HG03045 (cell line): ENCODE data around the gene THRB.

ENCODE experiments used
- ATAC-seq: cut with Tn5 transposase; IDR thresholded peaks from one replicate; pipeline ENCODE4 v1.9.1; 2021; ENCODE audit warnings: mild to moderate bottlenecking, moderate library complexity; ENCODE audit not compliant: unreplicated experiment

The THRB gene

GRCh38 chr3:24318677-24319287, 175.9 kb downstream of the THRB start:
- no peak for ATAC-seq

DNA sequence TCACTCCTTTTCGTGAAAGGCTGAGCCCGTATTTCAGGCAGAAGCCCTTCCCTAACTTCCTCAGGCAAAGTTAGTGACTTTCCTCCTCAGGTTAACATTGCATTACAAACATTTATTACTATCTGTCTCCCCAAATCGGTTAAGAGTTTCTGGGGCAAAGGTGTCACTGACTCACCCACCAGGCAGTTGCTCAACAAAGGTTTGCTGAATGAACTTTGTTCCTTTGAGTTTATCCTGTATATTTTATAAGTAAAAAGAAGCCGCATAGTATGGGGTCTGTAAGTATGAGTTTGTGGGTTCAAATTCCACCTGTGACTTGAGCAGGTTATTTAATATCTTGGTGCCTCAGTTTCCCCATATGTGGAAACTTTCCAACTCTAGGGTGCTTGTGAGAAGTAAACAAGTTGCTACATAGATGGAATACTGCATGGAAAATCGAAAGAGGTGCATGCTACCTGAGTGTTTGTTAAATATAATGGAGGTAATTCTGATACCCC, 177.7 kb downstream of the THRB start:
- no peak for ATAC-seq

GRCh38 chr3:24315971-24316370, 178.7 kb downstream of the THRB start:
- no peak for ATAC-seq

GRCh38 chr3:24315356-24315755, 179.3 kb downstream of the THRB start:
- ATAC-seq = no peak

- ATAC-seq = no peak
Observed at GRCh38 chr3:24311881-24312280, 182.8 kb downstream of the THRB start.

DNA sequence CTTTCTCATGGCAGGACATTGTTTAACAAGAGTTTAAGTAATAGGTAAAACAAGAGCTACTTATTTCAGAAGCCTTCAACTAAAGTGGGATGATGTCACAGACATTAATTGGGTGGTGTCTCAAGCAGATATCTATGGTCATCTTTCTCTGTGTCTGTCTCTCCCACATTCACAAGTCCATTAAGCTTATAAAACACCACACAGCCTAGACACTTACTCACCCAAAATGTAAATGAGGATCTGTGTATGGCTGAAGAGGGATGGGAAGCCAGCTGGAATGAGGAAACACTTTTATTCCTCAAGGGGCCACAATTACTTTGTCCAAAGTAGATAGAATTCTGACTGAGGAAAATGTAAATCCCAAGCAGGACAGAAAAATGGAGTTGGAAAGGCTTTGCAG, 183.8 kb downstream of the THRB start:
- no peak for ATAC-seq

DNA sequence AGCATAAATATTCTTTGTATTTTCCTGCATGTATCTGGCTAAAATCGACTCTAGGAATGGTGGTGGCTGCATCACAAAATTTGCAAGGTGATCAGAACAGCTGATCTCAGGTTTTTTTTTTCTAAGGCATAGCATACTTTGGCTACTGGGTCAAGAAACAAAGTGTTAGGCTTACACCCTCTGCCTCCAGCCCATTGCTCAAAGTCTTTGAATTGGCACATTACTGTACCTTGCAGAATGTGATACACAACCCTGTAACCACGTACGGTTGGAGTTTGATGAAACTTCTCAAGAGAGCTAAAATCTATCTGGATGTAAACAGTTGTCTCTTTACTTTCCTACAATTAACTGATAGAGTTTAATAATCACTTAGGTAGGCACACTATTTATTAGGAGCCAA, 188.1 kb downstream of the THRB start:
- ATAC-seq = no peak

DNA sequence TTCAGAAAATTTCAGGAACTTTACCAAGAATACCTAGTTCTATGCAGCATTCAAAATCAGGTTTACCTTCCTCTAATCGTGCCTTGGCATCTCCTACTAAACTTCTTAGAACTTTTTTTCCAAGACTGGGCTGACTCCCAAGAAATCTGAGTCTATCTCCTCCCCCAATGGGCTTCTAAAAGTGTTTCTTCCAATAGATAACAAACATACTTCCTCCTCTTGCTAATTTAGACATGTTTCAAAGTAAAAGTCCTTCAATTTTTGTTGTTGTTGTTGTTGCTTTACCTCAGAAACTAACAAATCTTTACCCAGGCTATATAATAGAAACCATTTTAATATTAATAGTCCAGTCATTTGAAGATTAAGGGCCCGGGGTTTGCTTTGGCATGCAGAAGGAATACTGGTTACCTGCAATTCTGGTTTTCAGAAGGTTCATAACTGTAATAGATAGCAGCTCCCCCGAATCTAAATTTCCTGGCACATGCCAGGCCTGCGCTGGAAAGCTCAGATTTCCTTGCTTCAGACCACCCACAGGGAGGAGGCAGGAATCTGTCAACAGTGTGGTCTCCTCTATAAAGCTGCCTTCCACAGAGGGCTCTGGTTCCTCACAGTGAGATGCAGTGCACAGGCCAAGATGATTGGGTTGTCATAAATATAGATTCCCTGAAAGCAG, 188.7 kb downstream of the THRB start:
- no peak for ATAC-seq

- no peak for ATAC-seq
Observed at GRCh38 chr3:24303057-24303754, 191.4 kb downstream of the THRB start.

GRCh38 chr3:24302396-24302795, 192.3 kb downstream of the THRB start:
- ATAC-seq = no peak

DNA sequence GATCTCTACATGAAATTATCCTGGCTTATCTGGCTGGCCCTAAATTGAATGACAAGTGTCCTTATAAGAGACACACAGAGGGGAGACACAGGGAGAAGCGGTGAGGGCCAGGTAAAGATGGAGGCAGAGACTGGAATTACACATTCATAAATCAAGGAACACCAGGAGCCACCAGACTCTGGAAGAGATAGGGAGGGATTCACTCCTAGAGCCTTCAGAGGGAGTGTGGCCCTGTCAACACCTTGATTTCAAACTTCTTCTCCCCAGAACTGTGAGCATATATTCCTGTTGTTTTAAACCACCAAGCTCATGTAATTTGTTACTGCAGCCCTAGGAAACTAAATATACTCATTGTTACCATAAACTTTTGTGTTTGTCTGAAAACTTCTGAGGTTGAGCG, 193.7 kb downstream of the THRB start:
- no peak for ATAC-seq

GRCh38 chr3:24299806-24300626, 194.6 kb downstream of the THRB start:
- ATAC-seq = no peak

GRCh38 chr3:24299246-24299805, 195.3 kb downstream of the THRB start:
- no peak for ATAC-seq

- no peak for ATAC-seq
Observed at GRCh38 chr3:24296441-24297205, 198.0 kb downstream of the THRB start.

- ATAC-seq = no peak
Observed at GRCh38 chr3:24294150-24294549, 200.5 kb downstream of the THRB start.

DNA sequence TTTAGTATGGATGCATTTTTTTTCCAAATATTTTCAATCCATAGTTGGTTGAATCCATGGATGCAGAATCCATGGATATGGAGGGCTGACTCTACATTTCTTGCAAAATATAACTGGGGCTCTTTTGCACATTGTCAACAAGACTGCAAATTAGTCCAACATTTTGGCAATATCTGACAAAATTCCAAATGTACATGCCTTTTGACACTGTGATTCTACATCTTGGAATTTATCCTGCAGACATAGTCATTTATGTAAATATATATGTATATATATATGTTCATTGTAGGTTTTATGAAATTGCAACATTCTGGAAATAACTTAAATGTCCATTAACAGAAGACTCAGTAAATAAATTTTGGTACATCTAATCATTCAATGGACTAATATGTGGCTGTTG, 203.0 kb downstream of the THRB start:
- no peak for ATAC-seq

DNA sequence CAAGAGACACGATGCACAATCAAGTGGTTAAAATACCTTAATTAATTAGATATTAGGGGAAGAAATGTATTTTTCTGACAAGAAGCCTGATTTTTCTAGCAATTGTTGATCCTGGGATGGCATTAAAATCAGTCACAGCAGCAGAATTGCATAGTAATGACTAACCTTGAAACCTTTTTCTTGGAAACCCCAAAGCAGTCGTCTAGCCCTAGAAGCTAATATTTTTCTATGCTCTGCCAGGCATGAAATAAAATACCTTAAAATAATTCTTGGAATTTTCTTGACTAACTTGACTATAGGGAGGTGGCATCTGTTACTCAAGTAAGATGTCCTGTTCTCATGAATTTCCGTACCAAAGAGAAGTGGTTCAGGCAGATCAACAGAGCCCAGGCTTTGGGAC, 204.1 kb downstream of the THRB start:
- no peak for ATAC-seq

- no peak for ATAC-seq
Observed at GRCh38 chr3:24288496-24289236, 206.0 kb downstream of the THRB start.

- ATAC-seq = no peak
Observed at GRCh38 chr3:24287755-24288450, 206.7 kb downstream of the THRB start.
